Fibroblast of pulmonary artery (primary cell): ENCODE measurements around the gene FAM168A.
A peak's percentile ranks its signal among the peaks of the same experiment; 100 is the strongest.

Experiments used
- DNase-seq: peaks from one replicate; pipeline ENCODE4 v3.0.0-alpha.2; 2010; ENCODE audit warnings: low read depth
- H3K4me3 ChIP-seq: replicated peaks from 2 replicates; pipeline ENCODE4 v1.5.1; 2011; ENCODE audit warnings: low read depth, mild to moderate bottlenecking, control low read depth, low read length, moderate library complexity
- CTCF ChIP-seq: IDR thresholded peaks from 2 replicates; pipeline ENCODE4 v1.5.1; 2011; ENCODE audit warnings: mild to moderate bottlenecking, control low read depth, low read length, inconsistent platforms; ENCODE audit errors: missing control alignments

Gene FAM168A

GRCh38 chr11:73415854-73416615 lies 181.9 kb downstream of the FAM168A start:
- DNase-seq = no peak
- TF ChIP-seq CTCF = no peak
- no peak overlapping the region for H3K4me3 ChIP-seq

- TF ChIP-seq CTCF = no peak
- peak; percentile 56 for DNase-seq
- H3K4me3 ChIP-seq = no peak overlapping the region
Observed at GRCh38 chr11:73414977-73415651, 182.8 kb downstream of the FAM168A start.

- H3K4me3 ChIP-seq = no peak overlapping the region
- no peak for DNase-seq
- TF ChIP-seq CTCF = no peak
Observed at GRCh38 chr11:73413256-73413655, 184.7 kb downstream of the FAM168A start.

DNA sequence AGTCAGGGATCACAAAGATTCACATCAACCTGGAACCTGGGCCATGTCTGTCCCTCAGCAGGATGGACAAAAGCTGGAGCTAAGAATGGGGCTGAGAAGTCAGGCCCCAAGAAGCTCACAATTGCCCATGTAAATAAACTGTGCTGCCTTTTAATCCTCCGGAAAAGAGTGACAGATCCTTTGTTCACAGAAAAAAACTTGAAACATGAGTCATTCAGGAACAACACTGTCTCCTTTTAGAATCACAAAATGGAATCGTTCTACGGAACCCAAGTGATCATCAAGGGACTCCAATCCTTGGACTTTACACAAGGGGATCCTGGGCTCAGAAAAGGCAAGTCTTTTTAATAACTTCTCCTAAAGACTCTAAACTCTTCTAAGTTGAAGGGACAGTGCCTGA lies 185.6 kb downstream of the FAM168A start:
- DNase-seq = peak; percentile 40
- H3K4me3 ChIP-seq = no peak overlapping the region
- TF ChIP-seq CTCF = no peak

DNA sequence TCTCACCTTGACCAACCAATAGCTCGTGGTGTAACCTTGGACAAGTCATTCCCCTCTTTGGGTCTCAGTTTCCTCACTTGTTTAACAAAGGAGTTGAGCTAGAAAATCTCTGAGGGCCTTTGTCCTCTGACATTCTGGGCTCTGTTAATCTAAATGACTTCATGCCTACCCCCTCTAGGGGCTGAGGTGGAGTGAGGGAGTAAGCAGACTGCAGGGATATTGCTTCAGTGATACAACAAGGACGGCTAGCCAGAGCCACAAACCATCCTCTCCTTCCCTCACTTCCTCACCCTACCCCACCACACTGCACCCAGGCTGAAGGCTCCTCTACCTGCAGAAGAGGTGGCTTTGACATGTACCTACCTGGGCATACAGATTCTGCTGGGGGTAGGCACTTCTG lies 186.9 kb downstream of the FAM168A start:
- no peak for DNase-seq
- no peak for TF ChIP-seq CTCF
- no peak overlapping the region for H3K4me3 ChIP-seq

DNA sequence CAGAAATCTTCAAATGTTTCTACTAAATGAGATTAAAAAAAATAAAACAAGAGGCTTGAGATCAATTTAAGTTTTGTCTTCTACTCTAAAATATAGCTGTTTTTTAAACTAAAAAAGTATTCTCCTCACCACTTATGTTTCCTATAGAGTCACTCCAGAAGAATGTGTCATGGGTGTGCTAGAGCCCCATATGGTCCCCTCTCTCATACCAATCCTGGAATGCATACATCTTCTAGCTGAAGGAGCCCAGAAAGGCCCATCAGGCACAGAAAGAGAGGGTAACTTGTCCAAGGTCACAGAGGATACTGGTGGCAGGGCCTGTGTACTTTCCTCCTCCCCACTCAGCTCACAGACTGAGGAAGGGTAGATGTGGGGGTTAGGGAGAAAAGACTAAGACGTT lies 187.3 kb downstream of the FAM168A start:
- TF ChIP-seq CTCF = no peak
- H3K4me3 ChIP-seq = no peak overlapping the region
- no peak for DNase-seq

- TF ChIP-seq CTCF = no peak
- no peak for DNase-seq
- no peak overlapping the region for H3K4me3 ChIP-seq
Observed at GRCh38 chr11:73409431-73409830, 188.5 kb downstream of the FAM168A start.
